NCI-H1417 treated with DMSO at 0.1 percent for 48 hours (cell line): ENCODE results near the gene SLC16A9.
"Not testable (repeated sequence)": the region's sequence is repeated elsewhere in the genome, so short reads cannot be mapped to it uniquely, and the experiment has no call there.

Source experiments
- DNase-seq: peaks from one replicate; lab custom pipeline; 2025; lab: John Stamatoyannopoulos, UW

Gene SLC16A9

GRCh38 chr10:59674215-59674836 lies 35.3 kb downstream of the SLC16A9 start:
- DNase-seq: no peak

DNA sequence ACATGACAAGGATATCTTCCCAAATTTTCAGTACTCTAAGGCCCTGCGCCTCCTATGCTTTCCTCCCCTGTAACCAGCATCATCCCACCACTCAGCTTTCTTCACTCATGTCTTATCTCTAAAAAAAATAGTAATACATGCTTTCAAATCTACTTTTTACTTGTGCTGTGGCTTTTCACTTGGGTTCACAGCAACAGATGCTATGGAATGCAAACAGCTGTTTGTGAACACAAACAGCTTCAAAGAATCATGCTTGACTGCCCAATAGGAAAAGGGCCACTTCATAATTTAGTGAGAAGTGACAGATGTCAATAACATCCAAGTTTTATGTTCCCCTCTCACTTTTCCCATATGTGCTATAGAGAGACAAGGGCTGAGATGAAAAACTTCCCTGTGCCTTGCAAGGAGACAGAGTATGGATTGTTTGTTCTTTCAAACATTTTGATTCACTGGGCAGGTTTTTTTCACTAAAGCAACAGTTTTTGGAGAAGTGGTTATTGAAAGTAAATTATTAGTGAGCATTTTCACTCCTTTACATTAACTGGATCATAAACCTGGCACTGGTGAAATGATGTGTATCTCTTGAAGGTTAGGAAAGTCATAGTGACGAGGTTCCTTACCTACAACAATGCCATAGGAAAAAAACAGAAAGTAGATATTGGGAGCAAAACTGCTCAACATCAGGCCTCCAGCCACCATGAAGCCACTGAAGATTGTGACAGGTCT lies 37.3 kb downstream of the SLC16A9 start:
- DNase-seq: no peak

DNA sequence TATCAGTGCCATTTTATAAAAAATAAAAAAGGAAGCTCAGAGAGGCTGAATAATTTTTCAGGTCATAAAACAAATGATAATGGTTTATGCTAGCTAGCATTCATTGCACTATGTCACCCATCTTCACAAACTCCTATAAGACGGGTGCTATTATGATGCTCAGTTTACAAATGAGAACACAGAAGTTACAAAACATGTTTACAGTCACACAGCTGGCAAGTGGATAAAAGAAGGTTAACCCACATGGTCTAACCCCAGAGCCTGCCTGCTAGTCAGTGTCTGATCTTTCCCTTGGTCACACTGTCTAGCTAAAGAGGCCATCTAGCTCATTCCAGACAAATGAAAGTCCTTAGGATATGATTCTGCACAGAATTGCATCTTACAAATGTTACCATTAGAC lies 39.4 kb downstream of the SLC16A9 start:
- DNase-seq: no peak

GRCh38 chr10:59668096-59668495 lies 41.6 kb downstream of the SLC16A9 start:
- no peak for DNase-seq

DNA sequence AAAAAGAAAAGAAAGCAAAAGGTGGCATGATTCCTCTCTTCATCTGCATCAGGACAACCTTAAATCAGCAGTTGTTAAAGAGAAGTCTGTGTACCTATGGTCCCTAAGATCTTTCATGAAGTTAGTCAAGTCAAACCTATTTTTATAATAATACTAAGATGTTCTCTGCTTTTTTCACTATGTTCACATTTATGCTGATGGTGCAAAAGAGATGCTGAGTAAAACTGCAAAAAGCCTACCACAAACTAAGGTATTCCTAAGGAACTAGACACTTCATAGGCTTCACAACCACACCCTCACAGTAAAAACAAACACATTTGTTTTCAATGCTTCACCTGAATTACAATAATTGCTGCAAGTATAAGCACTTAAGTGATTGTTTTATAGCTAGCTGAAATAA lies 43.3 kb downstream of the SLC16A9 start:
- no peak for DNase-seq

DNA sequence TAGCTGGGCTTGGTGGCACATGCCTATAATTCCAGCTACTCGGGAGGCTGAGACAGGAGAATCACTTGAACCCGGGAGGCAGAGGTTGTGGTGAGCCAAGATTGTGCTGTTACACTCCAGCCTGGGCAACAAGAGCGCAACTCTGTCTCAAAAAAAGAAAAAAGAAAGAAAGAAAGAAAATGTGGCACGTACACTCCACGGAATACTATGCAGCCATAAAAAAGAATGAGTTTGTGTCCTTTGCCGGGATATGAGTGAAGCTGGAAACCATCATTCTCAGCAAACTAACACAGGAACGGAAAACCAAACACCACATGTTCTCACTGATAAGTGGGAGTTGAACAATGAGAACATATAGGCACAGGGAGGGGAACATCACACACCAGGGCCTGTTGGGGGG lies 46.4 kb downstream of the SLC16A9 start:
- not testable (repeated sequence) for DNase-seq

DNA sequence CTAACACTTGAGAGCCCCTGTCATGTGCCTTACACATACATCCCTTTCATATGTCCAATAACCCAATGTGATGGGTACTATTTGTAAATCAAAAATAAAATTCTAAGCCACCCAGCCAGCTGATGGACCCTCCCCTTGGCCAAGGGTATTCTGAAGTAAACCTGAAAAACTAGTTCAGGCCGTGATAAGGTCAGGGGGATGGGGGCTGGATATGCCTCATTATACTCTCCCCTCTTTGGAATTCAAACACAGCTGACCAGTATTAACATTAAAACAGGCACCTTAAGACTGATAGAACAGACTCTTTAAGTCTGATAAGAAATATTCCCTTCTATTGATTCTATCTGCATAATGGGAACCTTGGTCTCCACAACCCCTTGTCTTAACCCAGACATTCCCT lies 51.9 kb downstream of the SLC16A9 start:
- DNase-seq: no peak

- no peak for DNase-seq
Measured at GRCh38 chr10:59655309-59655708, 54.3 kb downstream of the SLC16A9 start.

GRCh38 chr10:59654007-59654406 lies 55.6 kb downstream of the SLC16A9 start:
- DNase-seq: no peak

GRCh38 chr10:59651902-59652301 lies 57.7 kb downstream of the SLC16A9 start:
- DNase-seq: no peak

DNA sequence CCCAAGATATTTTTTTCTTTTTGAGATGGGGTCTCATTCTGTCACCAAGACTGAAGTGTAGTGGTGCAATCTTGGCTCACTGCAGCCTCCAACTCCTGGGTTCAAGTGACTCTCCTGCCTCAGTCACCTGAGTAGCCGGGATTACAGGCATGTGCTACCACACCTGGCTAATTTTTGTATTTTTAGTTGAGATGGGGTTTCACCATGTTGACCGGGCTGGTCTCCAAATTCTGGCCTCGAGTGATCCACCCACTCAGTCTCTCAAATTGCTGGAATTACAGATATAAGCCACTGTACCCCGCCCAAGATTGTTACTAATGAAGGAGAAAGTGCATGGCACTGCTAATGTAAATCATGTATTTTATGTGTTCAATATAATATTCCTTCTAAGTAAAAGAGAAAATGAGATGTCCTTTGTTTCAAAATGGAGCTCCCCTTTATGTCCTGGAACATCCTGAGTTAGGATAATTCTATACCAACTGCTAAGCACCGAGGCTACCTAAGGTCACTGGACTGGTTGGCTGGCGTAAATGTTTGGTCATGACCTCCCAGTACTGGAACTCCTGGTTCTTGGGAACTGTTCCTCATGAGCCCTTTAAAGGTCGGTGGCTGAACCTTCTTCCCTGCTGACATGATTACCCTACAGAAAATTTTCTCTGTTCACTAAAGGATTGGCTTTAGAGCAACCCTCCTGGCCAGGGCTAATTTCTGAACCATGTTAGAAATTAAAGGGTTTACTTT lies 59.9 kb downstream of the SLC16A9 start:
- DNase-seq: no peak

- DNase-seq: no peak
Measured at GRCh38 chr10:59648711-59649201, 60.9 kb downstream of the SLC16A9 start.

DNA sequence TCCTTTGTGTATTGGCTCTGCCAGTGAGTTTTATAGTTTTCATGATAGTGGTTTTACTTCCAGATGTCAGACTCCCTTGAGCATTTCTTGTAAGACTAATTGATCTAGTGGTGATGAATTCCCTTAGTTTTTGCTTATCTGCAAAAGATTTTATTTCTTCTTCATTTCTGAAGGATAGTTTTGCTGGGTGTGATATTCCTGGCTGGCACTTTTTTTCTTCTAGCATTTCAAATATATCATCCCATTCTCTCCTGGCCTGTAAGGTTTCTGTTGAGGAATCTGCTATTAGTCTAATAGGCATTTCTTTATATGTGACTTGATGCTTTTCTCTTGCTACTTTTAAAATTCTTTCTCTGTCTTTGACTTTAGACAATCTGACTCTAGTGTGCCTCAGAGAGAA lies 64.8 kb downstream of the SLC16A9 start:
- no peak for DNase-seq

- not testable (repeated sequence) for DNase-seq
Measured at GRCh38 chr10:59641688-59642087, 68.0 kb downstream of the SLC16A9 start.

GRCh38 chr10:59635502-59636290 lies 74.0 kb downstream of the SLC16A9 start:
- DNase-seq: no peak

DNA sequence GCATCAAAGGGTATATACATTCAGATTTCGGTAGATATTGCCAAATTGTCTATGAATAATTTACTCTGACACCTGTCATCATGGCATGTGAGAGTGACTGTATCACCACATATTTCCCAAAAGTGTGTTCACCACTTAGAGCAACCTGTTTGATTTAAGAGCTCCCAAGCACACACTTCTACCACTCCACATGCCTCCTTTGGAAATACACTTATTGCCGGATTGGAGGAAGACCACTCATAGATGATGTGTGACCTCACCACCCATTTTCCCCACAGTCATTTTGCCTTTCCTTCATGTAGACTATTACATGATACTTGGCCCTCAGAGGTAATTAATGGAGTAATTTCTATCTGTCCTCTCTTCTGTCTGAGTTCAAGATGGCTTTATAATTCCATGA lies 75.5 kb downstream of the SLC16A9 start:
- no peak for DNase-seq

GRCh38 chr10:59633063-59633462 lies 76.6 kb downstream of the SLC16A9 start:
- no peak for DNase-seq

DNA sequence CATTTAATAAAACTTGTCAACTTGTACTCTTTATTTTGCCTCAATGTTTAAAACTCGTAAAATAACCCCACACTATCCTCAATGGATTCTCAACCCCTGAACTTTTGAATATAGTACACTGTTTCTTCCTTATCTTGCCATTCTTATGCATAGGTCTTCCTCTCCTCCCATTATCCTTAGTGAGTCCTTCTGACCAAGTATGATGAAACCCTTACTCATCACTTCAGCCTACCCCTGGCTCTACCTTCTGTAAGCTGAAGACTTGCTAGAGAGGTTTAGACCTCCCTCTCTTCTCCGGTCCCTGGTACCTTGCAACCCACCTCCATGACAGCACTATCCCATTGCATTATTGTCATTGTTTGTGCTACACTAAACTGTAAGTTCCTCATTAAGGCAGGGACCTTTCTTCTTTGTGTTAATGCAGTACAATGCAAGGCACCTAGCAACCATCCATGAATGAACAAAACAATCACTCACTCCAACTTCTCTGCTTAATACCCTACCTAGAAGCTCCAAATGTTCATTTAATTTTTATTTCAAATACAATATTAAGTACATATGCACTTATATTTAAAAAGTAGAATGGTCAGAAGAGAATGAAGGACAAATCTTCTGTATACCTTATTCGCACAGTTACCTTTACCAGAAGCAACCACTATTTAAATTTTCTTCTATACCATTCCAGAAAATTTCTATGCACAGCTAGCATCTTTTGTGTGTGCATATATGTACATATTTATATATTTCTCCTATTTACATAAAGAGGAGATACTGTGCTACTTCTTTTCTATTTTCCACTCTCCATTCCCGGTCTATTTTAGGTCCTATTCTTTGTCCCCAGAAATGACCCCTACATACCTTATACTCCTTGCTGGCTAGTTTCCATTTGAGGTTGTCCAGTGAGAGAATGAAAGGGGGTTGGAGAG lies 77.5 kb downstream of the SLC16A9 start:
- DNase-seq: no peak

GRCh38 chr10:59631237-59631636 lies 78.4 kb downstream of the SLC16A9 start:
- no peak for DNase-seq

GRCh38 chr10:59628965-59629364 lies 80.7 kb downstream of the SLC16A9 start:
- DNase-seq: no peak

DNA sequence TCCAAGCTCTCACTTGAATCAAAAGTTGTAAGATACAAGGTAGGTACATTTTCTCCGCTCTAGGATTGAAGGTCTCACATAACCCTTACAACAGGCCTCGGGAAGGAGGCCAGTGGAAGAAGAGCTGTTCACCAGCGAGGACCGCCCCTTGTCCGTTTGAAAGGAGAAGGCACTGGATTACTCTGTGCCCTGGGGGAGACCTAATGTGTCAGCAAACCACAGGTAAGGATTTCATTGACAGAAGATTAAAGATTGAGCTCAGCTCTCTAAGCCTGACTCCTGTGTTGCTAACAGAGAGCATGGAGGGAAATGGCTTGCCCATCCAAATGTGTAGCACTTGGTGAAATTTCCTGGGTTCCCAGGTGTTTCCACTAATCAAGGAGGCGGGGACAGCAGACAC lies 81.2 kb downstream of the SLC16A9 start:
- no peak for DNase-seq
